ENCODE data around the gene ENTHD1.
A peak's percentile ranks its signal among the peaks of the same experiment; 100 is the strongest.

Gene ENTHD1

DNA sequence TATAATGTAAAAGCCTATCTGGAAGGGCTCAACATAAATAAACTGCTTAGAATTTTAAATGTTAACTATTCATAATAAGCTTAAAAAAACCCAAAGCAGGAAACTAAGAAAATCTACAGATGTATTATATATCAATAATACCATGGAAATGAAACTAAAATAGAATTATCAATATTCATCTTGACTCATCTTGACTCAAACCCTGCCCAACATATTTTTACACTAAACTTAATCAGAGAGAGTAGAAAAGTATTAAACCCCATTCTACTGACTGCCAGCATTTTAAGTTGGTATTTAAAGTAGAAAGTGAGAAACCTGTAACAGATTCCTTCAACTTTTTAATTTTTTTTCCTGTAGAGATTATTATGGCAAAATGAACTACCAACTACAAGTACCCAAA is 149.2 kb downstream of the ENTHD1 start (continued):
- no peak for TF ChIP-seq ZNF112 (tag by site-specific recombination; IDR thresholded peaks at IDR 0.05)

GRCh38 chr22:39743935-39744334 is 149.6 kb downstream of the ENTHD1 start:
- Histone ChIP-seq H3K4me1 (ENCODE audit: control insufficient read depth, insufficient read depth, low read length) (peaks cover 3% of the 10 kb centered on the region; the same call in 1 of the 2 replicates), H3K27ac (ENCODE audit: extremely low read depth, low read depth, low read length) (no peak overlapping the region), H3K9me3 (ENCODE audit: control insufficient read depth, insufficient read depth, low read depth, low read length) (no peaks in the 10 kb centered on the region), H3K36me3 (ENCODE audit: control insufficient read depth in 2 of 2, insufficient read depth in 1 of 2, low read length in 2 of 2) (no peaks in the 10 kb centered on the region), H3K4me3 (ENCODE audit: low read depth, low read length) (no peak overlapping the region)
- no peak for TF ChIP-seq ZNF184 (tag by site-specific recombination; IDR thresholded peaks at IDR 0.05)
- no peak for TF ChIP-seq ZNF701 (tag by site-specific recombination; IDR thresholded peaks at IDR 0.05)
- no peak for TF ChIP-seq ZNF624 (tag by site-specific recombination; IDR thresholded peaks at IDR 0.05)
- no peak for TF ChIP-seq ZNF561 (tag by site-specific recombination; IDR thresholded peaks at IDR 0.05; ENCODE audit: borderline replicate concordance)
- no peak for TF ChIP-seq ZNF48 (tag by site-specific recombination; IDR thresholded peaks at IDR 0.05)
- TF ChIP-seq ZBTB11 (tag by site-specific recombination; conservative IDR thresholded peaks at IDR 0.05; ENCODE audit: low read depth), result no peak
- no peak for TF ChIP-seq ZFP41 (tag by site-specific recombination; IDR thresholded peaks at IDR 0.05; ENCODE audit: borderline replicate concordance)
- no peak for TF ChIP-seq ZNF707 (tag by site-specific recombination; IDR thresholded peaks at IDR 0.05)
- TF ChIP-seq ZNF2 (tag by site-specific recombination; IDR thresholded peaks at IDR 0.05), result no peak
- no peak for TF ChIP-seq ZNF555 (tag by site-specific recombination; conservative IDR thresholded peaks at IDR 0.05)
- TF ChIP-seq ZBTB1 (tag by site-specific recombination; IDR thresholded peaks at IDR 0.05), result no peak
- no peak for TF ChIP-seq ZNF391 (tag by site-specific recombination; IDR thresholded peaks at IDR 0.05; ENCODE audit: borderline replicate concordance, low read depth)
- ChIA-PET CTCF (no interaction called here), POLR2A (no interaction called here)

GRCh38 chr22:39739338-39740027 is 154.1 kb downstream of the ENTHD1 start:
- H3K9me3 ChIP-seq (ENCODE audit: control insufficient read depth, insufficient read depth, low read depth, low read length), result no peaks in the 10 kb centered on the region
- no peaks in the 10 kb centered on the region for H3K36me3 ChIP-seq (ENCODE audit: control insufficient read depth in 2 of 2, insufficient read depth in 1 of 2, low read length in 2 of 2)
- POLR2A ChIA-PET, result no interaction called here
- no peak overlapping the region for H3K4me3 ChIP-seq (ENCODE audit: low read depth, low read length)
- no peak overlapping the region for H3K27ac ChIP-seq (ENCODE audit: extremely low read depth, low read depth, low read length)
- TF ChIP-seq ZNF311 (tag by site-specific recombination; IDR thresholded peaks at IDR 0.05; ENCODE audit: borderline replicate concordance), result no peak
- TF ChIP-seq, protein P1, sequence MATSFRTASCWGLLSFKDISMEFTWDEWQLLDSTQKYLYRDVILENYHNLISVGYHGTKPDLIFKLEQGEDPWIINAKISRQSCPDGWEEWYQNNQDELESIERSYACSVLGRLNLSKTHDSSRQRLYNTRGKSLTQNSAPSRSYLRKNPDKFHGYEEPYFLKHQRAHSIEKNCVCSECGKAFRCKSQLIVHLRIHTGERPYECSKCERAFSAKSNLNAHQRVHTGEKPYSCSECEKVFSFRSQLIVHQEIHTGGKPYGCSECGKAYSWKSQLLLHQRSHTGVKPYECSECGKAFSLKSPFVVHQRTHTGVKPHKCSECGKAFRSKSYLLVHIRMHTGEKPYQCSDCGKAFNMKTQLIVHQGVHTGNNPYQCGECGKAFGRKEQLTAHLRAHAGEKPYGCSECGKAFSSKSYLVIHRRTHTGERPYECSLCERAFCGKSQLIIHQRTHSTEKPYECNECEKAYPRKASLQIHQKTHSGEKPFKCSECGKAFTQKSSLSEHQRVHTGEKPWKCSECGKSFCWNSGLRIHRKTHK (tag by site-specific recombination; IDR thresholded peaks at IDR 0.05), result peak; percentile 63; the same call in 1 of the 2 replicates
- peak; percentile 74 for TF ChIP-seq SETDB1 (IDR thresholded peaks at IDR 0.05; ENCODE audit: insufficient read length, low read length)
- TF ChIP-seq ZNF138 (tag by site-specific recombination; IDR thresholded peaks at IDR 0.05; ENCODE audit: borderline replicate concordance), result no peak
- no peak for TF ChIP-seq OVOL3 (tag by site-specific recombination; IDR thresholded peaks at IDR 0.05)
- TF ChIP-seq, protein P2, sequence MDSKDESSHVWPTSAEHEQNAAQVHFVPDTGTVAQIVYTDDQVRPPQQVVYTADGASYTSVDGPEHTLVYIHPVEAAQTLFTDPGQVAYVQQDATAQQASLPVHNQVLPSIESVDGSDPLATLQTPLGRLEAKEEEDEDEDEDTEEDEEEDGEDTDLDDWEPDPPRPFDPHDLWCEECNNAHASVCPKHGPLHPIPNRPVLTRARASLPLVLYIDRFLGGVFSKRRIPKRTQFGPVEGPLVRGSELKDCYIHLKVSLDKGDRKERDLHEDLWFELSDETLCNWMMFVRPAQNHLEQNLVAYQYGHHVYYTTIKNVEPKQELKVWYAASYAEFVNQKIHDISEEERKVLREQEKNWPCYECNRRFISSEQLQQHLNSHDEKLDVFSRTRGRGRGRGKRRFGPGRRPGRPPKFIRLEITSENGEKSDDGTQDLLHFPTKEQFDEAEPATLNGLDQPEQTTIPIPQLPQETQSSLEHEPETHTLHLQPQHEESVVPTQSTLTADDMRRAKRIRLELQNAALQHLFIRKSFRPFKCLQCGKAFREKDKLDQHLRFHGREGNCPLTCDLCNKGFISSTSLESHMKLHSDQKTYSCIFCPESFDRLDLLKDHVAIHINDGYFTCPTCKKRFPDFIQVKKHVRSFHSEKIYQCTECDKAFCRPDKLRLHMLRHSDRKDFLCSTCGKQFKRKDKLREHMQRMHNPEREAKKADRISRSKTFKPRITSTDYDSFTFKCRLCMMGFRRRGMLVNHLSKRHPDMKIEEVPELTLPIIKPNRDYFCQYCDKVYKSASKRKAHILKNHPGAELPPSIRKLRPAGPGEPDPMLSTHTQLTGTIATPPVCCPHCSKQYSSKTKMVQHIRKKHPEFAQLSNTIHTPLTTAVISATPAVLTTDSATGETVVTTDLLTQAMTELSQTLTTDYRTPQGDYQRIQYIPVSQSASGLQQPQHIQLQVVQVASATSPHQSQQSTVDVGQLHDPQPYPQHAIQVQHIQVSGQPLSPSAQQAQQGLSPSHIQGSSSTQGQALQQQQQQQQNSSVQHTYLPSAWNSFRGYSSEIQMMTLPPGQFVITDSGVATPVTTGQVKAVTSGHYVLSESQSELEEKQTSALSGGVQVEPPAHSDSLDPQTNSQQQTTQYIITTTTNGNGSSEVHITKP (tag by site-specific recombination; IDR thresholded peaks at IDR 0.05), result 0 out of 2 replicates have a peak, but pooled peaks have one; percentile 12
- CTCF ChIA-PET, result interaction anchor here (1.0 kb wide), 1 partner anchor 27 kb away, joined by 3 read pairs; no protein-coding TSS in a partner anchor
- no peaks in the 10 kb centered on the region for H3K4me1 ChIP-seq (ENCODE audit: control insufficient read depth, insufficient read depth, low read length)
